GM18861 (cell line): Measurements from ENCODE around the gene RAP1GDS1.
A peak's percentile ranks its signal among the peaks of the same experiment; 100 is the strongest.
"Not testable (repeated sequence)": the region's sequence is repeated elsewhere in the genome, so short reads cannot be mapped to it uniquely, and the experiment has no call there.

Experiments
- ATAC-seq: cut with Tn5 transposase; IDR thresholded peaks from one replicate; pipeline ENCODE4 v1.9.1; 2021; ENCODE audit not compliant: unreplicated experiment

Gene RAP1GDS1

DNA sequence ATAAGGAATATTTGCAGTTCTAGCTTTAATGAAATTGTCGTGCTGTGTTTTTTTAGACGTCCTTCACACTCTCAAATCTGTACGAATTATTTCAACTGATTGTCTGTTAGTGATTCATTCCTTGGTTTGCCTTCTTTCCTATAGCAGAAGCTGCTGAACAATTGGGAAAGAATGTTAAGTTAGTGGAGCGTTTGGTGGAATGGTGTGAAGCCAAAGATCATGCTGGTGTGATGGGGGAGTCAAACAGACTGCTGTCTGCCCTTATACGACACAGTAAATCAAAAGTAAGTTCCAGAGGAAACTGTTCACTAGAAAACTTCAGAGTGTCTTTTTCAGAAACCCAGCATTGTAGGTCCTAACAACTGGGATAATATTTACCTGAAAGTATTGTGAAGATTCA, 159.9 kb downstream of the RAP1GDS1 start:
- no peak for ATAC-seq

DNA sequence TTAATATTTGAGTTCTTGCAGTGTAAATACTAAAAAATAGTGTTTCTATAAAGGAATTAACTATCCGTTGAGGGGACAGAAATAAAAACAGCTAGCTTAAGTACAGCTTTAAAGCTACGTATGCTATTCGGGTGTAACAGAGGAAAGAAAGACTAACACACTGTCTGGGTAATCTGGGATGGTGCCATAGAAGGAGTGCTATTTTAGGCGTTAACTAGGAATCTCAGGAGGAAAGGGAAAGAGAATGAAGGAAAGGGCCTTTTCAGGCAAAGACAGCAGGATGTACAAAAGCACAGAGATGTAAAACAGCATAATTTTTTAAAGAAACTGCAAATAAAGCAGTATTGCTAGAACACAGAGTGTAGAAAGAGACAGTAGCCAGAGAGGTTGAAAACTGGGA, 161.8 kb downstream of the RAP1GDS1 start:
- no peak for ATAC-seq

DNA sequence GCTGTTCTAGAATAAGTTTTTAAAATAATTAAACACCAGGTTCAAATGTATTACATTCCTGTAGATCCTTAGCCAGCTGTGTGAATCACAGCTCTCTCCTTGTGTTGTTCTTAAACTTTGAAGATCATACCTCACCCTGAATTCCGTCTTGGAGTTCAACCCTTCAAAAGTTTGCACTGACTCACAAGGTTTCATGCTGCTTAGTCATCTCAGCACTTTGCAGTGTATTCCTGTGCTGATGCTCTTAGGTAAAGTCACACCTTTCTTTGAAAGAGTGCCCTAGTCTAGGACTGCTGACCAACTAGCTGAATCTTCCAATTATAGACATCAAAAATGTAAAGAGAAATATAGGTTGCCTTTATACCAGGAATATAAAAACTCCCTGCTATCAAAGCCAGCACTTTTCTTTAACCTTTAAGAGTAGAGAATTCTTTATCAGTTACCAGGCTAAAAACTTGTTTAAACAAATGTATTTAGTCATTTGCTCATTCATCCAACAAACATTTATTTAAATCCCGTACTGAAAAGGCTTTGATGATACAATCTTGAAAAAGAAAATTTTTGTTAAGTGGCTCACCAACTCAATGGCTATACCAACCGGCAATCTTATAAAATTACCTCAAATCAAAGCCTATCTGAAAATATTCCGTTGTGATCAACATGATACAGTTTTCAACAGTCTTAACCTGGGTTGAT, 169.7 kb downstream of the RAP1GDS1 start:
- no peak for ATAC-seq

DNA sequence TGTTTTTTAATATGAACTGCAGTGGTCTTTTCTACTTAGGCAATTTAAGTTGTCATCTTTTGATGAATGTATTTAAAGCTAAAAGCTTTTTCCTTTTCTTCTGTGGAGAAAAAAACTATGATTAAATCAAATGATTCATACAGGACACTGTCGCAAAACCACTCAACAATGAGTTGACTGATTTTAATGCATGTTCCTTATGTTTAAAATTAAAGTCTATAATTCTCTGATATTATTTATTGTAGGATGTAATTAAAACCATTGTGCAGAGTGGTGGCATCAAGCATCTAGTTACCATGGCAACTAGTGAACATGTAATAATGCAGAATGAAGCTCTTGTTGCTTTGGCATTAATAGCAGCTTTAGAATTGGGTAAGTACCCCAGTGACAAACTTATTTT, 172.5 kb downstream of the RAP1GDS1 start:
- ATAC-seq, result no peak

DNA sequence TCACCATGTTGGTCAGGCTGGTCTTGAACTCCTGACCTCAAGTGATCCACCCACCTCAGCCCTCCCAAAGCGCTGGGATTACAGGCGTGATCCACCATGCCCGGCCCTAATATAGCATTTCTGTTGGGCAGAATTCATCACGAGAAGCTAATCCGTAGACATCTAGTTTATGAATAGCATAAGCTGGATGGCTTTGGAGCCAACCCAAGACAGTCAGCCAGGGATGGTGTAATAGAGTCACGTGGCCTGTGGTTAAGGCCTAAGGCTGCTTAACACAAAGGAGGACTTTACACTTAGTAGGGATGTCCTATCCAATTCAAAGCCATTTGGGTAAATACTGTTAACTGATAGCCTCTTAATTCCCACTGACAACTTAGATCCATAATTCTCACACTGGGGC, 173.6 kb downstream of the RAP1GDS1 start:
- no peak for ATAC-seq

DNA sequence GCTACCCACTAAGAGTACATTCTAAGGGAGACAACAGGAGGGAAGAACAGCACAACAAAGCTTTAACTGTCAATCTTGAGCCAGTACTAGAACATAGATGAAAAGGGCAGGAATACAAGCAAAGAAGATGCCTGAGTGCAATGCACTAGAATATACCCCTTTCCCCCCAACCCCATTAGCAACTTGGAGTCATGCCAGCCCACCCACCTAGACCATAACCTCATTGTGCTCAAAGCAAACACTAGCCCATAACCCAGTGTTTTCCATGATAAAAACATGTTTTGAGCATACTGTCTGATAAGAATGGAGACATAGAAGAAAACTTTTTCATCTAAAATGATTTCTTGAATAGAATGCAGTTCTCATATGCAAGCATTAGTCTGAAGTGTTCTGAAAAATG, 183.2 kb downstream of the RAP1GDS1 start:
- no peak for ATAC-seq

DNA sequence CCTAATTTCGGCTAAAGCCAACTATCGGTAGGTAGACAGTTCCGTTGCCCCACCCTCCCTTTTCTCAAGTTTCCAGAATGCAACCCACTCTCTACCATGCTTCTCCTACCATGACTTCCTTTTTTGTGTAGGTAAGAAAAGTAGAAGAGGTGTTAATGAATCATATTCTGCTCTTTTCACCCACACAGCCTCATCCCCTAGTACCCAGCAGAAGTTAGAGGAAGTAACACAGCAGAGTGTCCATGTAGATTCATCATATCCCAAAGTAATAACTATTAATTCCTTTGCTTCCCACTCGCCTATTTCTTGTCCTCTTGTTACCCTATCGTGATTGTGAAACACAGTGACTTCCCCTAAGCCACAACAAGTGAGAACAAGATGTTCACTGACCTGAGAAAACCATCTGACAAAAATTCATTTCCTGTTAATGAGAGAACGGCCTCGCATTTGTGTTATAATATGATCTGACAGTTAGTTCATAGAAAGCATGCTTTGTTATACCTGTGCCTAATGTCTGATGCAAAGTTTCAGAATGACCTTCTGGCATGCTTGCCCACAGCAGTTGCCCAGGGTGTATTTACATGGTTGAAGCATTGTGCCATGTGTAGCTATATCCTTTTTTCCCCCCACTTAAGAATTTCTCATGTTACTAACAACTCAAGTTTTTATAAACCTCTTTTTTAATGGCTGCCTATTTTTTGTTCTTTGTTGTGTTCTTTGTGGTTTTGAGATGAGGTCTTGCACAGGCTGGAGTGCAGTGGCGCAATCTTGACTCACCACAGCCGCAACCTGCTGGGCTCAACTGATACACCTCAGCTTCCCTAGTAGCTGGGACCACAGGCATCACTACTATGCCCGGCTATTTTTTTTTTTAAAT, 185.6 kb downstream of the RAP1GDS1 start:
- ATAC-seq, result peak; percentile 59

DNA sequence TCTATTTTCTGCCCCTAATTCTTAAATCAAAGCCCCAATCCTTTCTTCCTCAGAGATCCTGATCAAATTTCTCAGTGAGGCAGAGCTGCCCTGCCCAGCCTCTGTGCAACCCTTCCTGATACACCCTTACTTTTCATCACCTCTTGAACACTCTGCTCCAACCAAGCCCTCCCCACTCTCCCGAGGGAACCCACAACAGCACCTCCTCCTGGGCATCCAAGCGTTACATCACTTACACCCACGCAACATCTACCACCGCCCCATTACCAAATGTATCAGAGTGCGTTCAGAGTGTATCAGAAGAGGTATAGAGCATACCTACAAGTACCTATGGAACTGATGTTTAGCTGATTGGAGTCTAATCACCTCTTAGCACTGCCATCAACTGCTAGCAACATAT, 186.5 kb downstream of the RAP1GDS1 start:
- no peak for ATAC-seq

DNA sequence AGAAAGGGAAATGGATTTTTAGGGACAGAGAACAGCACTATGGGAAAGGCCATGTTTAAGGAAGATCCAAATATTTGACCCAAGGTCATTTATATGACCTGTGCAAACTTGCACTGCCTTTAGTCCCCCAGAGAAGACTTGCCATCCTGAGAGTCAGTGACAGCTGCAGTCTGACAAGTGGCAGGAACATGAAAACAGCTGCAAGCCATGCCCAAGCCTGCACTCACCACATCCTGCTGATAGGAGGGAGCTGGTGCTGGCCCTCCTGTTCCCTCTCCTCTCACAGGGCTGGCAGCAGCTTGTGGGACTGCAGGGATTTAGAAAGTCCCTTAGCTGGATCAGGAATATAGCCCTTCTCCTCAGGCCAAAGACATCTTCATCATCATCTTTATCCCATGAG, 187.7 kb downstream of the RAP1GDS1 start:
- peak; percentile 42 for ATAC-seq

DNA sequence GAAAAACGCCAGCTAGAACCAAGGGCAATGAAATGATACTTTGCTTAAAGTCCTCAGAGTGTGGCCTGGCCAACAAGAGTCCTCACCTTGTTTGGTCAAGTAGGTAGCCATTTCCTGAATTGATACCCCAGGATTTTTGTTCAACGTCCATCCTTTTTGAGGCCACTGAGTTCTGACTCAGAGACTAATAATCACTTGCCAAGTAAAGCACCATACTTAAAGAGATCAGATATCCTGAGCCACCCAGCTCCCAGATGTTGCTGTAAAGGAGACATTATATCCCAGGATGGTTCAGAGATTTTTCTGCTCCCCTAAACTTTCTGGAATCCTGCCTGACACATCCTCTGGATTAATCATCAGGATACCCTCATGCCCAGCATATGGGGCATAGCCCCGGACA, 190.9 kb downstream of the RAP1GDS1 start:
- ATAC-seq, result no peak

DNA sequence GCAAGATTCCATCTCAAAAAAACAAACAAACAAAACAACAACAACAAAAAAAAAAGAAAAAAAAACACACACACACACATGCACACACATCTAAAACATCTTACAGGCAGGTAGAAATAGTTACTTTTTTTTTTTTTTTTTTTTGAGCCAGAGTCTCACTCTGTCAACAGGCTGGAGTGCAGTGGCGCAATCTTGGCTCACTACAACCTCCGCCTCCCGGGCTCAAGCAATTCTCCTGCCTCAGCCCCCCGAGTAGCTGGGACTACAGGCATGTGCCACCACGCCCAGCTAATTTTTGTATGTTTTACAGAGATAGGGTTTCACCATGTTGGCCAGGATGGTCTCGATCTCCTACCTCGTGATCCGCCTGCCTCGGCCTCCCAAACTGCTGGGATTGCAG, 196.2 kb downstream of the RAP1GDS1 start:
- not testable (repeated sequence) for ATAC-seq

DNA sequence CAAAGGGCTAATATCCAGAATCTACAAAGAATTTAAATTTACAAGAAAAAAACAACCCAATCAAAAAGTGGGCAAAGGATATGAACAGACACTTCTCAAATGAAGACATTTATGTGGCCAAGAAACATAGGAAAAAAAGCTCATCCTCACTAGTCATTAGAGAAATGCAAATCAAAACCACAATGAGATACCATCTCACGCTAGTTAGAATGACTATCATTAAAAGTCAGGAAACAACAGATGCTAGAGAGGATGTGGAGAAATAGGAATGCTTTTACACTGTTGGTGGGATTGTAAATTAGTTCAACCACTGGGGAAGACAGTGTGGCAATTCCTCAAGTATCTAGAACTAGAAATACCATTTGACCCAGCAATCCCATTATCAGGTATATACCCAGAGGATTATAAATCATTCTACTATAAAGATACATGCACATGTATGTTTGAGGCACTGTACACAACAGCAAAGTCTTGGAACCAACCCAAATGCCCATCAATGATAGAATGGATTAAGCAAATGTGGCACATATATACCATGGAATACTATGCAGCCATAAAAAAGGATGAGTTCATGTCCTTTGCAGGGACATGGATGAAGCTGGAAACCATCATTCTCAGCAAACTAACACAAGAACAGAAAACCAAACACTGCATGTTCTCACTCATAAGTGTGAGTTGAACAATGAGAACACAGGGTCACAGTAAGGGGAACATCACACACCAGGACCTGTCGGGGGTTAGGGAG, 200.1 kb downstream of the RAP1GDS1 start:
- not testable (repeated sequence) for ATAC-seq

DNA sequence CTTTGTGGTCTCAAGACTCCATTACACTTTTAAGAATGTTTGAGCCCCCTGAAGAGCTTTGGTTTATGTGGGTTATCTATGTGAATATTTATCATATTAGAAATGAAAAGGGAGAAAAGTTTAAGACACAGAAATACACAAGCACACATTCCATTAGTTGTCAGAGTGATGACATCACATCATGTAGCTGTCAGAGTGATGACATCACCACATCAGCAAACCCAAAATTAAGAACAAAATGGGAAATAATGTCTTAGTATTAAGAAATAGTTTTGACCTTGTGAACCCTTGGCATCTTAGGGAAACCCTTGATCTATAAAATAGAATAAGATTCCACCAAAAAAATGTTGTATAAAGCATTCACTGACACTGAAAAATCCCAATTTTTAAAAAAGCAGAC, 201.3 kb downstream of the RAP1GDS1 start:
- ATAC-seq, result no peak

DNA sequence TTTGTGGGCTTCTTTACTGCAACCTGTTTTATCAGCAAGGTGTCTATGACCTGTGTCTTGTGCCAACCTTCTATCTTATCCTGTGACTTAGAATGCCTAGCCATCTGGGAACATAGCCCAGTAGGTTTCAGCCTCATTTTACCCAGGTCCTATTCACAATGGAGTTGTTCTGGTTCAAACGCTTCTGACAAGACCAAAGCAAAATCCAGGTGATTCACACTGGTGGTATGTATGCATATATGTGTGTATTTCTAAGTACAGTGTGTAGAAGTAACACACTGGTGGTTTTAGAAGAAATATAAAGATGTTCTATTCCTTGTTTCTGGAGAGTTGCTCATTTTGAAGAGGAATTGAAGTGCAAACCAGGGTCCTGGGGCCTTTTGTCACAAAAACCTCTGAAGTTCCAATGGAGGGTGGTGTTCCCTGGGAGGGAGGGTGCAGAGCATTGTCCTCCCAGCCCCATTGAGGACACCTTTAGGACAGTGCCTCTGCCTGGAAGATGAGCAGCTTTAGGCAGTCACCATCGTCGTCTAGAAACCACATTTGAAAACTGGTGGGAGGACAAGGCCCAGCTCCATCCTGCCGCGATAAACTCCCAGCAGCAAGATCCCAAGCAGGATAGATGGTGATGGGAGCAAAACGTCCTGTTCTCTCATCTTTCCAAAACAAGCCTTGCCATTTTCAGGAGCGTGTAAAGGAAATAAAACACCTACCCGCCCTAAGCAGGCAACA, 205.8 kb downstream of the RAP1GDS1 start:
- no peak for ATAC-seq

DNA sequence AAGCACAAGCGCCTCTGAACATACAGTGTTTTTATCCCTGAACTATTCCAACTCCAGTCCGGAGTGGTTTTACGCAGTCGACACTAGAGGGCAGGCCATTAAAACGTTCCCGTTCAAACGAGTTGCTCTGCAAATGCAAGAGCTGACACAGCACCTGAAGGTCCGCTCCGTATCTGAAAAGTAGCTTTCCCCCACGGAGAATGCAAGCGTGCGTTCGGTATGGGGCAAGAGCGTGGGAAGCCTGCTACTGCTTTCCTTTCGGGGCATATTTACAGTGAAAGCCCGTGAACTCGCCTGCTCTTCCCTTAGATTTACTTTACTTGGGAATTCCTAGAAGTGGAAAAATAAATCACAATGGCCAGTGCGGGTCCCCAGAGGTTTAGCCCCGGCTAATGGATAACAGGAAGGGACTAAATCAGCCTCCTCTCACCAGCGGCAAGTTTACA, 206.5 kb downstream of the RAP1GDS1 start:
- ATAC-seq, result peak; percentile 98

DNA sequence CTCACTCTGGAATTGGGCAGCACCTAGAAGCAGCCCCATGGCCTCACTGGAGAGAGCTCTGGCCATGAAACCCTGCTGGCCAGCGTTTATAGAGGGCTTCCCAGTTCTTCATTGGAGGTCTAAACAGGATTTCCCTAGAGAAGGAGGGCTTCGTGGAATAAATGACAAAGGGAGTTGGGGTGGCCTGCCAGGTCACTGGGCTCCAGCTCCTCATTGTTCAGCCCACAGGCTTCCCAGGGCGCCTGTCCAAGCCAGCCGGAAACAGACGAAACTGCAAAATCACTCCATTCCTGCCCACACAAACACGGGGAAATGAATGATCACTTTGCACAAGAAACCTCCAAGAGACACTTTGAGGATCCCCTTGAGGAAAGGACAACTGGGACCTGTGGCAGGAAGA, 207.5 kb downstream of the RAP1GDS1 start:
- ATAC-seq, result no peak

DNA sequence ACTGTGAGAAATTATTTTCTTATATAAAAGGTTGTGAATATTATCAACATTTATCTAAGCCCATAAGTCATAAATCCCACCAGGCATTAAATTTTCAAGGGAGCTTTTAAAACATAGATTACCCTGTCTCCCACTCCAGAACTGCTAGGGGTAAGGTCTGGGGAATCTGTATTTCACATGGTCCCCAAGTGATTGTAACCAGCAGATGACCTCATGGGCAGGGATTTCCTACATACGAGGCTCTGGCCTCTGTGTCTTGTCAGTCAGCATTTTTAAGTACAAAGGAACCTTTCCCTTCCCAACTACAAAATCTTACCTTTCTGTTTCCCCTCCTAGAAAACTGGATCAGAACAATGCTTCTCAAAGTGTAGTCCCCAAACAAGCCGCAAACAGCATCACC, 208.6 kb downstream of the RAP1GDS1 start:
- ATAC-seq, result no peak

DNA sequence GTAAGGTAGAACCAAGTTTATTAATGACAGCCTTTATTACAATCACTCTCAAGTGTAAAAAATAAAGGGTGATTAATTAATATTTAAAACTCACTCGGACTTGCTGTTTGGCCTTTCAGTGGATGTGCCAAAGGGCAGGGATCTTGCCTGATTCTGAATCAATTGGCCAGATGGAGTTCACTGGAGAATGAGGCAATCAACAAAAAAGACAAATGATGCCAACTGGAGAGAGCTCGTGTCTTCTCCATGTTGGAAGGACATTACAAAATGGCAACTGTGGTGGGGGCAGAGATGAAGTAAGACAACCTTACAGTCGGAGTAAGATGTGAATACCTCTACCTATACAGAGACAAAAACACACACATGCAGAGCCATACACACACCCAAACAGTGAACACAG, 209.2 kb downstream of the RAP1GDS1 start:
- no peak for ATAC-seq

DNA sequence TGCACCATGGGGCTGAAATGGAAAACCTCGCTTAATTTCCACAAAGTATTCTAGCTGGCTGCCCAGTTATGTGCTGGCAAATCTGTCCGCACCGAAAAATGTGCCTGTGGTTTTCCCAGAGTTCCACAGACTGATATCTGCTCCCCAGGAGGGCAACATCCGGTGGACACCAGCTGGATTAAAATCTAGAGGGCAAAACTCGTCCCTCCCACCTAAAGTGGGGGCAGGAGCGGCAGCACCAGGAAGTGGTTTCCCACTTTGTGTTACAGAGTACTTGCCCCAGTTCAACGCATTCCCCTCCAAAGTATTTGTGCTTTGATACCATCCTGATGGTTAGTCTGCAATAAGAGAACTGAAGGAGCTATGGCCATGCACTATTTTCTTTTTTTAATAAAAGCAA, 209.6 kb downstream of the RAP1GDS1 start:
- no peak for ATAC-seq

DNA sequence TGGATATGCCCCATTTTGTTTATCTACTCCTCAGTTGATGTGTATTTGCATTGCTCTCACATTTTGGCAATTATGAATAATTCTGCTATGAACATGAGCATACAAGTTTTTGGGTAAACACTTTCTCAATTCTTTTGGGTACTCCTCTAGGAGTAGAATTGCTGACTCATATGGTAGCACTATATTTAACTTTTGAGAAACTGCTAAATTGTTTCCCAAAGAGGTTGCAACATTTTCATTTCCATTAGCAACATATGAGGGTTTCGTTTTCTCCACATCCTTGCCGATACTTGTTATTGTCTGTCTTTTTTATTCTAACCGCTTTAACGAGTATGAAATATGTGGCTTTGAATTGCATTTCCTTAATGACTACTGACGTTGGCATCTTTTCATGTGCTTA, 211.9 kb downstream of the RAP1GDS1 start:
- no peak for ATAC-seq

DNA sequence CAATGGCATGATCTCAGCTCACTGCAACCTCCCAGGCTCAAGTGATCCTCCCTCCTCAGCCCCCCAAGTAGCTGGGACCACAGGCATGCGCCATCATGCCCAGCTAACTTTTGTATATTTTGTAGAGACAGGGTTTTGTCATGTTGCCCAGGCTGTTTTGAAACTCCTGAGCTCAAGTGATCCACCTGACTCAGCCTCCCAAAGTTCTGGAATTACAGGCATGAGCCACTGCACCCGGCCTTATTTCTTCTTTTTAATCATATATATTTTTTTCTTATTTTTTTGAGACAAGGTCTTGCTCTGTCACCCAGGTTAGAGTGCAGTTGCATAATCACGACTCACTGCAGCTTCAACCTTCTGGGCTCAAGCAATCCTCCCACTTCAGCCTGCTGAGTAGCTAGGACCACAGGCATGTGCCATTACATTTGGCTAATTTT, 213.2 kb downstream of the RAP1GDS1 start:
- no peak for ATAC-seq
